Measurements from ENCODE around the gene LAGE3. TPM values are rescaled to one million over a fixed set of nuclear protein-coding genes. Genes with fewer than 3 reads are reported as not detected.

The LAGE3 gene
- total and polyA plus RNA-seq, 8 donors: 9.5 to 19.6 (median 12.7) TPM

- no peak for TF ChIP-seq CTCF (IDR thresholded peaks at IDR 0.05)
- intact Hi-C loops (cut with DNase I): no loop called here
- Histone ChIP-seq H3K4me1 (peaks cover 0 to 5% (median 0%) of the 10 kb centered on the region in 3 donors), H3K27ac (no peak overlapping the region), H3K9me3 (no peaks in the 10 kb centered on the region), H3K4me3 (no peak overlapping the region), H3K27me3 (no peaks in the 10 kb centered on the region), H3K36me3 (no peaks in the 10 kb centered on the region)
- 79 to 80% methylated on average over 16 of the region's 16 CpGs for WGBS, 2 donors
- no peak for ATAC-seq
- no peak for FAIRE-seq
- DNase-seq: peak in 1 of 6 donors; percentile 64
Measured at GRCh38 chrX:154484255-154485149, 5.4 kb upstream of the LAGE3 start.

DNA sequence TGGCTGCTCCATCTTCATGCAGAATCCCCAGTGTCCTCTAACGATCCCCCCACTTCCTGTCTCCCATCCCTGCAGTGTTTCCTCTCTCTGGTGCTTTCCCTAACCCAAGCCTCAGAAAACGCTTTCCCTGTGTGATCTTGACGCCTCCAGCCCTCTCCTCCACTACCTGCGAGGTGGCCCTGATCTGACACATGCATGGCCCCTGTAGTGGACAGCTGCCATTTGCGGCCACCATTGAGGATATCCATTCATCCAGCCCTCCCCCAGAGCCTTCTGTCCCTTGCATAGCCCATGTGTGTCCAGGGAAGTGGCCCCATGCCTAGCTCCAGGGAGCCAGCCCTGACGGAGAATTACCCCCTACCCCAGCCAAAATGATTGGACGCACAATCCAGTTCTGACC, 4.2 kb upstream of the LAGE3 start:
- FAIRE-seq (no peak), DNase-seq (no peak), ATAC-seq (no peak)
- no peak overlapping the region for H3K4me3 ChIP-seq
- no peaks in the 10 kb centered on the region for H3K36me3 ChIP-seq
- 75 to 76% methylated on average over 7 of the region's 7 CpGs for WGBS, 2 donors
- peaks cover 0 to 3% (median 0%) of the 10 kb centered on the region in 3 donors for H3K4me1 ChIP-seq
- no peaks in the 10 kb centered on the region for H3K27me3 ChIP-seq
- no peaks in the 10 kb centered on the region for H3K9me3 ChIP-seq
- intact Hi-C loops (cut with DNase I): no loop called here
- no peak overlapping the region for H3K27ac ChIP-seq
- no peak for TF ChIP-seq CTCF (IDR thresholded peaks at IDR 0.05)

- DNase-seq: no peak
- H3K4me1 ChIP-seq: no peaks in the 10 kb centered on the region
- no peak for ATAC-seq
- TF ChIP-seq CTCF (IDR thresholded peaks at IDR 0.05): no peak
- no peak overlapping the region for H3K27ac ChIP-seq
- H3K4me3 ChIP-seq: no peak overlapping the region
- intact Hi-C loops (cut with DNase I): no loop called here
- WGBS, 2 donors: 65 to 74% methylated on average over 7 of the region's 7 CpGs
- no peaks in the 10 kb centered on the region for H3K27me3 ChIP-seq
- H3K9me3 ChIP-seq: no peaks in the 10 kb centered on the region
- no peak for FAIRE-seq
- no peaks in the 10 kb centered on the region for H3K36me3 ChIP-seq
Measured at GRCh38 chrX:154482786-154483185, 3.7 kb upstream of the LAGE3 start.

- 68 to 77% methylated on average over 14 of the region's 14 CpGs for WGBS, 2 donors
- no peaks in the 10 kb centered on the region for H3K9me3 ChIP-seq
- FAIRE-seq (no peak), DNase-seq (peak in 1 of 6 donors; percentile 58), ATAC-seq (no peak)
- H3K36me3 ChIP-seq: no peaks in the 10 kb centered on the region
- intact Hi-C loops (cut with DNase I): no loop called here
- H3K4me3 ChIP-seq: no peak overlapping the region
- H3K27ac ChIP-seq: no peak overlapping the region
- no peaks in the 10 kb centered on the region for H3K27me3 ChIP-seq
- no peaks in the 10 kb centered on the region for H3K4me1 ChIP-seq
- TF ChIP-seq CTCF (IDR thresholded peaks at IDR 0.05): no peak
Measured at GRCh38 chrX:154481911-154482601, 3.0 kb upstream of the LAGE3 start.

Measured in pancreas (tissue), 10 donors.